ENCODE results near the gene ADAM22.

ADAM22 gene

DNA sequence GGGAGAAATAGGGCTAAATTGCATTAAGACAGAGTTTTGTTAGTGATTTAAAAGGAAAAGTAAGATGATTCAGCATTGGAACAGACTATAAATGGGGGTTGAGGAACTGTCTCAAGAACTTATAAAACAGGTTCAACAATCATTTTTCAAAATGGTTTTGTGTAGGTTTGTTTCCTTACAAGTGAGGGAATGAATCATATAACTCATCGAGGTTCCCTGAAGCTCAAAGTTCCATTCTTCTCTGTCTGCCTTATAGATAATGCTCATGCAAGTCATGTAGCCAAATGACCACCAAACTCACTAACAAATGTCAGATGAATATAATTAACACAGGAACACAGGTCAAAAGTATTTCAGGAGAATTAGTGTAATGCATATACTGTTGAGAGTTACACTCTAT is 27.7 kb downstream of the ADAM22 start:
- DNase-seq = no peak

DNA sequence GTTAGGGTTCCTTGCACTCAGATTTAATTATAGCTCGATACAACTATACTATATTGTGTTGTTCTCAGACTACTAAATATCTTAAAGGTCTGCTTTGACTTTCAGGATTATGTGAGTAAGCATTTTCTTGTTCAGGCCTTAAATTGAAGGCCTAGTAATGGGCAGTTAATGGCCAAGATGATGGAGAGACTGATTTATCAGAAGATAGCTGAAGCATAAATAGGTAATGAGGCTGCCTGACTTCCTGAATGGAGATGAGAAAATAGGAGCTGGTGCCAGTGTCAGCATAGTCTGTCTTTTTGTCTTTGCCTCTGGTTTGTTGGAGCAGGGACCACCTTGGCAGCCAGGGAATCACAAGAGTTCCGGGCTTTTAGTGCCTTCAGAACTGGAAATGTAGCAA is 32.2 kb downstream of the ADAM22 start:
- no peak for DNase-seq

DNA sequence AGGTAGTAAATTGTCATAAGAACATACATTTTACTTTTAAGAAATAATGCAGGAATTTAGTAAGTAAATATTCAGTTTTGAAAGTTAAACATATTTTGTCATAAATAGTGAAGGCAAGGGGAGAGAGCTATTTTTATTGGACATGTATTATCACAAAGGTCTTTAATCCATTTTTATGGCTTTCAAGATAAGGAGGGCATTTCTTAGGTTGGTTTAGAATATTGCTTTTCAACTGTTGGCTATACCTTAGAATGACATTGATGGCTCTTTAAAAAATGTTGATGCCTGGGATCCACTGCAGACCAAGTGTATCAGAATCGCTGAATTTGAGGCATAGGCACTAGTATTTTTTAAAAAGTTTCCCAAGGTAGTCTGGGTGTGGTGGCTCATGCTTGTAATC is 34.0 kb downstream of the ADAM22 start:
- no peak for DNase-seq

DNA sequence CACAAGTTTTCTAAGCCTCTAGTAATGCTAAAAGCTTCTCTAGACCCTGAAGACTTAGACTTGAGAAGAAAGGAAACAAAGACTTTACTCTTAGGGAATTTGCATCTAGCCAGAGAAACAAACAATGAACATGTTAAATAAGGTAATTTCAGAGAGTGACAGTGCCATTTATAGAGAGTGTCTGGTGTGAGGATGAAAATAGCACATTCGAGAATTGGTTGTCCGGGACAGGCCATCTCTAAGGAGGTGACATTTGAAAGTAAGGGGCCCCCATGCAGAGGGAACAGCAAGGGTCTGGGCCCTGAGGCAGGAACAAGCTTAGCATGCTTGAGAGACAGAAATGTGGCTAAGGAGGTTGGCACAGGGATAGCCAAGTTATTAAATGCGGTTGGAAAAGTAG is 48.1 kb downstream of the ADAM22 start:
- DNase-seq = no peak

DNA sequence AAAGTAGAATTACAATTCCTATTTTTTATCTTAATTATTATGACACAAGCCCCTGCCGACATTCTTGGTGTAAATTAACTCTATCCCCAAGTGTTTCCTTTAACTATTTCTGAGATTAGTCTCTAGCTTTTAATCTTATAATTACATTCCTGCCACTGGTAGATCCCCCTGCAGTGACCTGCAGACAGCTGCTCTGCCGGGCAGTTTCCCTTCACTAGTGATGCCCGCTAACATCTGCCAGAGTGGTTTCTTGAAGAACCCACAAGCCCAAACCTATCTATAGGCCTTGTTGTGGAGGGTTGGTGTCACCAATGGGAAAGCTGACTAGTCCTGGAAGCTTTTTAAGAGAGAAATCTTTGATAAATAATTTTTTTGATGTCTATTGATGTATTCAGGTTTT is 50.0 kb downstream of the ADAM22 start:
- DNase-seq = no peak

DNA sequence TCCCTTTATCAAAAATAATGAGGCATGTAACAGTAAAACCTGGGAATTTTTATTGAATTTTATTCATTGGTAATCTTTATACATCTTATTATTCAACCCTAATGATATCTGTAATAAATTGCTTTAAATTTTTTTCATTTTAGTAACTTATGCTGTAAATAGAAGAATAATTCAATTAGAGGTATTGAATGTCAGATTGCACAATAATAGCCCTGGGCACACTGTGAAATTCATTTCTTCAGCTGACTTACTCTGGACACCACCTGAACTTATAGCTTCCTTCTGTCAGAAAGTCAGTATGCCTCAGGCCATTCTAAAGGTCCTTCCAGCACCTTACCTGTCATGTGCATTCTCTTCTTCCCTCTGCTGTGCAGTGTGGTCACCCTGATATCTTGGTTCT is 59.2 kb downstream of the ADAM22 start:
- no peak for DNase-seq

DNA sequence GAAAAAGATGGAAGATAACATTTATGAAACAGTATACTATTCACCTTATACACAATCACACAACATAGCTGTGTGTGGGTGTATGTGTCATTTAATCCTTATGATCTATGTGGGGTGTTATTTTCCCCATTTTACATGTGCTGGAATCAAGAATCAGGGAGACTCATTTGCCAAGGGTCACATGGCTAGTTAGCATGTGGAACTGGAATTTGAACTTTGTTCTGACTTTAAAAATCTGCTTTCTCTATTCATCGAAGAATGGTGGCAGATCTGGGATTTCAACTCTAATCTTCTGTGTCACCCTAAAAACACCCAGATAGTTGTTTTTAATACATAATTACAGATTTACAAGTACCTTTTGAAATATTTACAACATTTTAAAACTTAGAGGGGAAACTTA is 65.2 kb downstream of the ADAM22 start:
- DNase-seq = no peak

DNA sequence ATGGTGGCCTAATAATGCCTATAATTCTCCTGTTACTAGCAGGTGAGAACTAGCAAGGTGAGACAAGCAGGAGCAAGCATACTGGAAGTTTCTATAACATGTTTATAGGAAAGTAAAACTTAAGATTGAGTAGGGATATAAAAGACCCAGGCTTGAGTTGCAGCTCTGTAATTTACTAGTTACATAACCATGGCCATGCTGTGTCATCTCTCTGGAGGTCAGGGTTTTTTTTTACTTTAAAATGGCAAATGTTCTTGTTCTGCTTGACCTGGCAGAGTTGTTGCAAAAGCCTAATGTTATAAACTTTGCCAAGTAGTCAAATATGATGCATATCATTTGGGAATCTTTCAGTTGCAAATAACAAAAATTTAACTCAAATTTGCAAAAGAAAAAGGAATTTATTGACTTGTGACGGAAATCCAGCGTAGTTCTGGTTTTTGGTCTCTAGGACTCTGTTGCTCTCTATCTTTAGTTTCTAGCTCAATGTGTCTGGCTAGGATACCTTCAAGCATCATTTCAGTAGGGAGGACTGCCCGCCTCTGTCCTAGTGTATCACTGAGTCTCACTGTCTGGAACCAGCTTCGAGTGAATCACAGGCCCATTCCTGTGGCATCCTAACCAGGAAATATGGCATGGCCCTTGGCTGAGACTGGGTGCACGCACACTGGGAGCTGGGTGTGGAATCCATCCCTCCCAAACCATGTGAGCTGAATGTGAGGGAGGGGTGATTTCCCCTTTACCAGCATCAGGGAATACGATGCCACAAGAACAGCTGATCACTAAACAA is 67.9 kb downstream of the ADAM22 start:
- DNase-seq = no peak

DNA sequence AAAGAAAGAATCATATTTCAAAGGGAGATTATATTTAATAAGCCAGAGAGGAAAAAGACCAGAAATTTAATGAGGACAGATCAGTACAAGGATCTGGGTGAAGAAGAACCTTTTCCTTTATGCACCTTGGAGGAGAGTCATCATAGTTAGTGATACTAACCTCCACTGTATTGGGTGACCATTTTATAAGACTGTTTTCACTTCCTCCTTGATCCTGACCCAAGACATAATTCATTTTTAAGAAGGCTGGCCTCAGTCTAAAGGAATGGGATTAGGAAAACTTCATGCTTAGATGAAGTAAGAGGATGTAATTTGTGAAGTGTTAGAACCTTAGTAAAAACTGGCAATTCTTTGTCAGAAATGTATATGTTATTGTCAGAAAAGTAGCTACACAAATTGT is 68.6 kb downstream of the ADAM22 start:
- DNase-seq = no peak

DNA sequence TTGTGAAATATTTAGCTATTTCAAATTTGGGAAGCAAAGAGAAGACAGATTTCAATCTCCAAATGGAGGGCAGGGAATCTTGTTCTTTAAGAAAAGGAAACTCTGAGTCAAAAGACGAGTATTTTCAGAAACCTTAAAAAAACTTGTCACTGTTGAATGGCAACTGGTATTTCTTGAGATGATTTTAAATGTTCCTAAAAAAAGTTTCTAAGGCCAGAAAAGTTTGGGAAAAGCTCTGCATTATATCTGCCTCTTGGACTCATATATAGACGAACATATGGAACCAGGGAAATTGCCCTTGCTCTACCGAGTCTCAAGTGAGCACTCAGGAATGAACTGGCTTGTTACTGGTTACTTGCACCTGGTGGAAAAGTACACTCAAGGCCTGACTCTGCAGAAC is 69.5 kb downstream of the ADAM22 start:
- no peak for DNase-seq

DNA sequence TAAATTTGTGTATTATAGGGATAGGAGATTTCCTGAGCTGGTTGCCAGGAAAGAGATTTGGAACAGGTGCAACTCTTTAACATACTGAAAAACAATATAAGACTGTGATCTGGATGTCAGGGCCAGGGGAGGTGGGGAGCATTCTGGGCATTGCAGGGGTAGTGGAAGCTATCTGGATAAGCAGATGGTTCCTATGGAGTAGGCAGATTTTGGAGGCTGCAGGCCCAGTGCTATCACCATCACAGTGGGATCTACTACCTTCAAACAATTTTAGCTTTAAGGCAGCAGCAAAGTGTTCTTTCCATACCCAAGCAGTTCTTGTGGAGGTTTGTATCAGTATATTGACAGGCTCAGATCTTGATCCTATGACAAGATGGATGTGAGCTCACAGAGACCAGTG is 71.1 kb downstream of the ADAM22 start:
- DNase-seq = no peak

DNA sequence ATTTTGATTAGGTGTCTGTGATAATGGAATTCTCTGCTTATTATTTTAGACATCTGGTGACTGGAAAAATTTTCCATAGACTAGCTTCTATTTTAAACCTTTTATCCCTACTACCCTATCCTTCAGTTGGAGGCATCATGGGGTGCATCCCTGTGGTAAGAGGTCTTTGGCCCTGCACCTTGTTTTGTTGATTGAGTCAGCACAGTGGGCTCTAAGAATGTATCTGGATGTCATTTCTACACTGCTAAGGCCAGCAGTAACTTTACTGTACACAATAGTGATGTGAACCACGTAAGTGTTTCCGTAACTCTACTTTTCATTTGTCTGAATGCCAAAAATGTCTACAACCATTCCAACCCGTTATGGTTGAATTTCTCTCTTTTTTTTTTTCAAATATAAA is 75.6 kb downstream of the ADAM22 start:
- DNase-seq = no peak

DNA sequence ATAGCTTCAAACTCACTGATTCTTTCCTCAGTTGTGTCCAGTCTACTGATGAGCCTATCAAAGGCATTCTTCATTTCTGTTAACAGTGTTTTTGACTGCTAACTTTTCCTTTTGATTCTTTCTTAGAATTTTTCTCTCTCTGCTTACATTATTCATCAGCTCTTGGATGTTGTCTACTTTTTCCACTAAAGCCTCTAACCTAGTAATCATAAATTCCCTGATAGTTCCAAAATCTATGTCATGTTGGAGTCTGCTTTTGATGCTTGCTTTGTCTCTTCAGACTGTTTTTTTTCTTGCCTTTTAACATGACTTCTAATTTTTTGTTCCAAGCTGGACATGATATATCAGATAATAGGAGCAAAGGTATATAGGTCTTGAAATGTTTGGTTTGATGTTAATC is 78.0 kb downstream of the ADAM22 start:
- DNase-seq = no peak

DNA sequence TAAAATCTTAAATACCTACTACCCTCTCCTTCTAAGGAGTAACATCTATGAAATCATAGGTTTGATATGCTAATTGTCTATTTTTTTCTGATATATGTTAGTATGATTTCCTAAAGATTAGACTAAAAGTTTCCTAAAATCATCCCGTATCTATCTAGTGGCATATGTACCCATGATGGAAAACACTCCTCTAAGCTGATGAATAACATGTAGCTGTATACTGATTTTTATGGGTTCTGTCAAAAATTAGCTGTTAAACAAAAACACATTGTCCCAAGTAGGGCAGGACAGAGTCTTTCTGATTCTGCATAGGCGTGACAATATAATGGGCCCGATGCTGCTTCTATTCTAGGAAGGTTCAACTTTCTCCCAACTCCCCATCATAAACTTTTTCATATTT is 79.9 kb downstream of the ADAM22 start:
- no peak for DNase-seq

DNA sequence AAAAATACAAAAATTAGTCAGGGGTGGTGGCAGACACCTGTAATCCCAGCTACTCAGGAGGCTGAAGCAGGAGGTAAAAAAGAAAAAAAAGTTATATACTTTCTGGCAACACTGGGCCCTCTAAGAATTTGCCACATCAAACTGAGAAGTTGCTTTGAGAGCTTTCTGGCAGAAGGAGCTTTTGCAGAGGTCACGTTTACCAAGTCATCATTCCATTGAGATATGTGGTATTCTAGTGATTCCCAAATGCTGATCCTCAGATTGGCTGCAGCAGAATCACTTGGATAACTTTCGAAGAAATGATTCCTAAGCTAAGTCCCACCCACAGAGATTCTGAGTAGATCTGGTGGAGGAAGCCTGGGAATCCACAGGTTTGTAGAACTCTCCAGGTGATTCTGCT is 80.5 kb downstream of the ADAM22 start:
- no peak for DNase-seq

DNA sequence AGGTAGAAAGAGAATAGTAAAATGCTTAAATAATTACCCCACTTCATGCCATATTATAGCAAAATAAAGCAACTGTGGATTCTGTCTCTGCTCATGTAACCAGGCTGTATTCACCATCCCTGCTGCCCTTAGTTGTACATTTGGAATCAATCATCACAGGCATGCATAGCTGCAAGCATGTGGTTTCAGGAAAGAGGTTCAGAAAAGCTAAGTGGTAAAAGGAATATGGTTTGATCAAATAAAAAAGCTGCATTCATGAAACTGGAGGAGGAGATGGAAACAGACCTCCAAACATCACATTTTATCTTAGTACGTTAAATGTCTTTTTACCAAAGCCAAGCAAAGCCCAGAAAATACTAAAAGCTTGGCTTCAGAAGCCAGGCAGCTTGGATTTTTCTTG is 81.3 kb downstream of the ADAM22 start:
- DNase-seq = no peak

DNA sequence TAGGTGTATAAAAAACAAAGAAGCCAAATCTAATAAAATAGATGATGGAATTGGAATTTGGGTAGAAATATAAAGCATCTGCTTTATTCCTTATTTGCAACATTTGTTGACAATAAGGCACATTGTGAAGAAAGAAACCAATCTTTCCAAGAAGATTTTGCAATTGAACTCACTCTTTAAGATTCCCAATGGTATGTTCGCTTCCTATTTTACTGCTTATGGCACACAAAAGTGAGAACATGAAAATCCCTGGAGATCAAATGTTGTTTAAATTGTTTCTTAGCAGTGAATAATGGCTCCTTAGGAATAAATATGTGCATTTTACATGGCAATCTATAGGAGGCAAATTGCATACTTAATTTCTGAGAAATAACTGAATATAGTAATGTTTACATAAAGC is 84.5 kb downstream of the ADAM22 start:
- DNase-seq = no peak

DNA sequence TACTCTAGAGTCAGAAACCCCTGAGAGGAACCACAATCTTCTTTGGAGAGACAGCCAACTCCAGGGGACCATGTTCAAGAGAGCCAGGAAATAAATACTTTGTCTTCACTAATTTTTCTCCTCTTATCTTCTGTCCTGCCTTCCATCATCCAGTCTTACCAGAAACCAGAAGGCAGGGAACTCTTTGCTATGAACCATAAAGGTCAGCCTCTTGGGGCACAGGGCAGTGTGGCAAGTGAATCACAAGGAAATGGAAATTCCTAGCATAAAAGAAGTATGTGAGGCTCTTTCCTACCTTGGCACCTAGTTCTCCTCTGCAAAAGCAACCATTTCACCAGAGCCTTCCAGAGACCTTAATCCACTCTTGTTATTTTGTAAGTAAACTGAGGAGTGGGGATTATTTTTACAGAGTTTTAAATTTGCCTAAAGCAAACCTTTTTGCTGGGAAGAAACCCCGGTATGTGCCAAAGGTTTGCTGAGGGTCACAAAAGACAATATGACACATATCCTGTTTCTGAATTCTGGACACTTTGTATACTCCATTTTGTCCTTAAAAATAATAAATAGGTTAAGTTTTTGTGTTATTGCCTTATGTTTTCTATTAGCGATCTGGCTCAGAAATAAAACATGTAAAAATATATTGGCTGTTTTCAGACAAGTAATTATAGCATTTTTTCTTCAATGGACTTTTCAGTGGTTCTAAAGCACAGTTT is 87.1 kb downstream of the ADAM22 start:
- DNase-seq = no peak

DNA sequence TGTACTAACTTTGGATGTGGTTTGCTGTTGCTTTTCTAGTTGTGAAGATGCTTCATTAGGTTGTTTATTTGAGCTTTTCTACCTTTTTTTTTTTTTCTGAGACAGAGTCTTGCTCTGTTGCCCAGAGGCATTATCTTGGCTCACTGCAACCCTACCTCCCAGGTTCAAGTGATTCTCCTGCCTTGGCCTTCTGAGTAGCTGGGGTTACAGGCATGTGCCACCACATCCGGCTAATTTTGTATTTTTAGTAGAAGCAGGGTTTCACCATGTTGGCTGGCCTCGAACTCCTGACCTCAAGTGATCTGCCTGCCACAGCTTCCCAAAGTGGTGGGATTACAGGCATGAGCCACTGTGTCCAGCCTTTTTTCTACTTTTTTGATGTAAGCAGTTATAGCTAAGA is 93.7 kb downstream of the ADAM22 start:
- no peak for DNase-seq

DNA sequence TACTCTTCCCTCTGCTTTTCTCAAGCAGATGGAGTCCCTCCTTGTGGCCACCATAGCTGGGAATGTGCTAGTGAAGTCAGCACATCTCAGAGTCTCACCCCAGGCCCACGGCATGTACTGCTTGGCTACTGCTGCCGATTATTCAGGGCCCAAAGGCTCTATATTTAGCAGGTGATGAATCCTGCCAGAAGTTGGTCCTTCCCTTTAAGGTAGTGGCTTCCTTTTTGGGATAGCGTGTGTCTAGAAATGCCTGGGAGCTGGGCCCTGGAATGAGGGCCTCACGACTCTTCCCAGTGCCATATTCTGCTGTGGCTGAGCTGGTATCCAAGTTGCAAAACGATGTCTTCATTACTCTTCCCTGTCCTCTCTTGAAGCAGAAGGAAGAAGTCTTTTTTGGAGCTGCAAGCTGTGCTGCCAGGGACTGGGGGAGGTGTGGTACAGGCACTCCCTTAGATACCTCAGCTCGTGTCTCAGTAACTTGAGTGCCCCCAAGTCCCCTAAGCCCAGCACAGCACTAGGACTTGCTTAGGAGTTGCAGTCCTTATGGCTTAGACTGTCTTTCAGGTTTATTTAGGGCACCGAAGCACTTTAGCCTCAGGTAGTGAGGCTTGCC is 100.1 kb downstream of the ADAM22 start:
- no peak for DNase-seq

DNA sequence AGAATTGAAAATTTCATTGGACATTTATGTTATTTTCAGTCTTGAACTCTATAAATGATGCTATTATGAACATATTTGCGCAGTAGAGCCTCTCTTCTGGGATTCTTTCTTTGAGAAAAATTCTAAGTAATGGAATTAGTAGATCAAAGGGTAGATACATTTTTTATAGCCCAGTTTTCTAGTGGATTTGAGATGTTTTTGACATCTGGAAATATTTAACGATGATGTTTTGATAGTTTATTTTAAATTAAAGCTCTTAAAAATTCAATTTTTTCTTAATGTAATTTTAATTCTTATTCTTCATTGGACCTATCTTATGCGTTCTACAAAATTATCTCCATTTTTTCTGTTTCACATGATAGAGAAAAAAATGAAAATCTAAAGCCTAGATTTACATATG is 103.0 kb downstream of the ADAM22 start:
- DNase-seq = no peak

DNA sequence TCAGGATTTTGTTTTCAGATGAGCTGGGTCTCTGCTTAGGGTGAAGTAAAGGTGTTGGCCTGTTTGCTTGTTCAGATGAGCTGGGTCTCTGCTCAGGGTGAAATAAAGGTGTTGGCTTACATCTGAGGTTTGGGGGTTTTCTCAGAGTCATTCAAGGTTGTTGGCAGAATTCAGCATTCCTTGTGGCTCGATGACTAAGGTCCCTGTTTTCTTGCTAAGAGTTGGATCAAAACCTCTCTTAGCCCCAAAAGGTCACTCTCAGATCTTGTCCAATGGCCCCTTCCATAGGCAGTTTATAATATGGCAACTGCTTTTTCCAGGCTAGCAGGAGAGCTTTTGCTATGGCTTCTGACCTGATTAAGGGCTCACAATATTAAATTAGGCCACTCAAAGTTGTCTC is 106.6 kb downstream of the ADAM22 start:
- no peak for DNase-seq

DNA sequence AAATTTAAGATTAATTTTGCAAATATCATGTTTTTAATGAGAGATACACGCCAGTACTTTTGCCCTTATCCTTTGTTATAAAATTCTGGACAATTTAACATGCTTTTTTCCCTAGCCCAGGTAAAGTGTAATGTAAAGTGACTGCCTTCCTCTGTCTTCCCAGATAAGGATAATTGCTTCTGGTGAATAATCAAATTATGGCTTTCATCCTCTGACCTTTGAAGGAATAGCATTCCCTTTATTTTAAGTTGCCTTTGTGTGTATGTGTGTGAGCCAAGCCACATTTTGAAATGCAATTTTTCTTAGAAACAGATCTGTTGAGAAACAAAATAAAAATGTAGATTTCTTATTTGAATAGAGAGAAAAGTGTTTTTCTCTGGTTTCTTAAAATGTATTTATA is 107.5 kb downstream of the ADAM22 start:
- DNase-seq = no peak

DNA sequence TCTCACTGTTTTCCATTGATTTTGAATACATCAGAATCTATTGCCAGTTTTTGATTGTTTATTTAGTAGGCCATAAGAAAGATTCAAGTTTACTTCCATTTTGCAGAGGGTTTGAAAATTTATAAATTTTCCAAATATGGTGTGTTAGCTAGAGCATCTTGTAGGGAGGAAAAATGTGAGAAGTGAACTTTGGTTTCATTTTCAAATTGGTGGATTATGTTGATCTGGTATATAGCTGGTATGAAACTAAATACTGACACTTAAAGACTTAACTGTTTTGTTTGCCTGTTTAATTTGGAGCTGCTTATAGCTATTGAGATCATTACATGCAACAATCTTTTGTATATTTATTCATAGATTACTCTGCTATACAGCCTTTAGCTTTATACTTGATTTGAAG is 108.1 kb downstream of the ADAM22 start:
- no peak for DNase-seq

Measured in hippocampal formation (tissue), 2 donors.